GM12878 (cell line): ENCODE measurements around the gene CACNA1I. TPM values are rescaled to one million over a fixed set of nuclear protein-coding genes. Genes with fewer than 3 reads are reported as not detected.

Source experiments
- ATAC-seq: fragments of 200-7000 bp; cut with Tn5 transposase; 3 replicates; pipeline ENCODE4 v1.9.1; 2020; ENCODE audit warnings: mild to moderate bottlenecking, moderate library complexity
- BruUV-seq: library from RNA; stranded (reverse); fragments of 400-500 nt; replicated peaks from 2 replicates; lab custom pipeline; 2021; lab: Mats Ljungman, UMichigan
- CTCF ChIA-PET: fragments of 300-600 bp; sonication (Branson Sonifier 250); formaldehyde crosslinking; extraction: SDS; loops from one replicate; lab custom pipeline; 2021; ENCODE audit warnings: inconsistent platforms; lab: Yijun Ruan, JAX
- POLR2A ChIA-PET: fragments of 350-600 bp; formaldehyde crosslinking; extraction: SDS; loops from one replicate; lab custom pipeline; 2021; ENCODE audit warnings: inconsistent platforms; lab: Charles Lee
- RAD21 ChIA-PET: fragments of 300-600 bp; sonication (Branson Sonifier 250); formaldehyde crosslinking; loops from one replicate; lab custom pipeline; 2023; ENCODE audit warnings: antibody characterized with exemption; ENCODE audit not compliant: unreplicated experiment; lab: Charles Lee
- SMC1A ChIA-PET: fragments of 300-600 bp; sonication (Branson Sonifier 250); formaldehyde crosslinking; loops from one replicate; lab custom pipeline; 2023; ENCODE audit not compliant: unreplicated experiment, uncharacterized antibody; lab: Charles Lee
- DNase-seq: peaks from one replicate; pipeline ENCODE4 v3.0.0-alpha.2; 2011; ENCODE audit warnings: low read depth, low spot score
- FAIRE-seq: peaks from 3 replicates; lab custom pipeline; 2011; peaks lifted over from hg19 to GRCh38; lab: Jason Lieb, UNC
- H2AFZ ChIP-seq: 2 replicates; pipeline ENCODE4 v1.6.0; 2011; ENCODE audit warnings: low read depth, low read length, control low read depth; ENCODE audit not compliant: control insufficient read depth
- H3K27ac ChIP-seq: 2 replicates; pipeline ENCODE4 v1.5.1; 2011; ENCODE audit warnings: control low read depth; ENCODE audit not compliant: control insufficient read depth, insufficient read depth
- H3K27me3 ChIP-seq, 2 experiments: replicated peaks in 1 of 2; 2 replicates each; pipeline versions ENCODE4 v1.6.0 to v1.6.1; 2011; ENCODE audit warnings: low read length in 1 of 2; ENCODE audit not compliant: control insufficient read depth in 2 of 2, insufficient read depth in 2 of 2
- H3K36me3 ChIP-seq, 2 experiments: 2 replicates each; pipeline ENCODE4 v1.5.1; 2011; ENCODE audit warnings: low read length in 1 of 2; ENCODE audit not compliant: control insufficient read depth in 2 of 2, insufficient read depth in 2 of 2
- H3K4me1 ChIP-seq: 2 replicates; pipeline ENCODE4 v1.6.1; 2011; ENCODE audit warnings: mild to moderate bottlenecking, low read length, moderate library complexity, mixed read lengths; ENCODE audit not compliant: control insufficient read depth, insufficient read depth
- H3K4me2 ChIP-seq: 2 replicates; pipeline ENCODE4 v1.6.0; 2011; ENCODE audit warnings: control low read depth; ENCODE audit not compliant: control insufficient read depth, insufficient read depth
- H3K4me3 ChIP-seq: fragments of 200-600 bp; sonication (generic); 2 replicates; pipeline ENCODE4 v1.5.1; 2016
- H3K79me2 ChIP-seq: 2 replicates; pipeline ENCODE4 v1.6.0; 2011; ENCODE audit warnings: low read length; ENCODE audit not compliant: control insufficient read depth, insufficient read depth
- H3K9ac ChIP-seq: 2 replicates; pipeline ENCODE4 v1.8.0; 2011; ENCODE audit warnings: low read length, control low read depth, mixed read lengths; ENCODE audit not compliant: control insufficient read depth, insufficient read depth
- H3K9me3 ChIP-seq: replicated peaks from 3 replicates; pipeline ENCODE4 v1.5.1; 2011; ENCODE audit warnings: mild to moderate bottlenecking, low read length; ENCODE audit not compliant: control insufficient read depth, insufficient read depth
- H4K20me1 ChIP-seq: 2 replicates; pipeline ENCODE4 v1.6.0; 2011; ENCODE audit not compliant: control insufficient read depth, insufficient read depth
- ELK1 ChIP-seq: IDR thresholded peaks from 2 replicates; pipeline ENCODE4 v1.6.1; 2012; ENCODE audit warnings: low read depth, low read length, improper control_type of control experiment
- SRF ChIP-seq, 2 experiments: IDR thresholded peaks; 2 replicates each; pipeline ENCODE4 v1.6.1; 2011; ENCODE audit warnings: low read depth in 2 of 2, low read length in 2 of 2, mild to moderate bottlenecking in 1 of 2, moderate library complexity in 1 of 2
- WGBS: methylation state at CpG from one replicate; pipeline ENCODE4 v1.1.6; 2016; ENCODE audit warnings: low lambda C conversion rate; ENCODE audit not compliant: insufficient replicate concordance, insufficient coverage; ENCODE audit errors: missing lambda C conversion rate; 5-methylcytosine and 5-hydroxymethylcytosine counted together
- in situ Hi-C: fragments of 300-500 bp; cut with MboI; formaldehyde crosslinking; loops from 9 replicates; pipeline ENCODE4 v1.14.3; 2018; ENCODE audit warnings: mixed read lengths
- intact Hi-C: fragments of 100-400 bp; cut with micrococcal nuclease; formaldehyde crosslinking; loops from one replicate; pipeline ENCODE4 v1.14.2; 2022; ENCODE audit not compliant: unreplicated experiment
- polyA plus RNA-seq, 11 experiments: library from polyadenylated mRNA; depleted of rRNA in 4 of 11; unstranded in 6 of 11; stranded (reverse) in 5 of 11; fragments of >200 nt; fragmentation: Nextera tagmentation in 4 of 11; fragmentation: Illumina TruSeq in 1 of 11; extraction: Ambion mirVana in 4 of 11; extraction: Trizol in 1 of 11; gene quantifications; 1 replicate in 1 of 11; 2 replicates in 10 of 11; pipeline versions ENCODE4 v1.2.1 to v1.2.3, GENCODE V29; 2011 to 2016; ENCODE audit warnings: inconsistent platforms in 2 of 11, missing spikeins in 2 of 11, low read depth in 1 of 11
- total RNA-seq, 4 experiments: library from RNA; depleted of rRNA in 3 of 4; stranded (reverse); fragments of >200 nt in 3 of 4; fragmentation: Illumina TruSeq in 1 of 4; extraction: Trizol in 1 of 4; gene quantifications; 2 replicates each; pipeline versions ENCODE4 v1.2.1 to v1.2.3, GENCODE V29; 2013 to 2021

The CACNA1I gene
- total and polyA plus RNA-seq, 10 of the 15 experiments (the other 5 are each of a cell fraction or from before 2014, with no cell fraction given), result 0.01 to 0.03 TPM; not detected in 8

- intact Hi-C loops (loop anchor here (5.0 kb wide), 1 partner anchor 817 kb away; the partner anchor contains the start of gene ADSL), in situ Hi-C loops (no loop called here)
- peak overlapping the region; percentile 67 for H3K9ac ChIP-seq
- peak overlapping the region; percentile 100 for H3K4me2 ChIP-seq
- peaks cover 3% of the 10 kb centered on the region for H4K20me1 ChIP-seq
- H3K4me1 ChIP-seq, result peaks cover 48% of the 10 kb centered on the region
- no peak for FAIRE-seq
- POLR2A ChIA-PET, result interaction anchor here (0.7 to 2.6 kb wide), 9 partner anchors 7 to 514 kb away, joined by 3 to 10 read pairs (median 5); partner anchors contain the start of genes ATF4, MIEF1, RPL3 and TAB1
- peaks cover 0 to 5% of the 10 kb centered on the region in 2 experiments; a peak in 2 of 4 replicates for H3K36me3 ChIP-seq
- TF ChIP-seq ELK1 (no peak), SRF (IDR thresholded peaks at IDR 0.05; ENCODE audit: low read depth in 2 of 2, low read length in 2 of 2) (no peak)
- H2AFZ ChIP-seq, result no peak overlapping the region
- BruUV-seq, result no TSS peak
- RAD21 ChIA-PET, result interaction anchor here (0.9 to 4.7 kb wide), 15 partner anchors 10 to 514 kb away, joined by 3 to 44 read pairs (median 10); partner anchors contain the start of genes ATF4, MIEF1, RPL3 and TAB1
- CTCF ChIA-PET, result interaction anchor here (0.8 to 17.8 kb wide), 20 partner anchors 10 to 691 kb away, joined by 3 to 372 read pairs (median 7); partner anchors contain the start of genes ATF4, MIEF1, RPL3 and SYNGR1
- peaks cover 49% of the 10 kb centered on the region for H3K79me2 ChIP-seq
- DNase-seq, result no peak
- H3K9me3 ChIP-seq, result no peaks in the 10 kb centered on the region
- ATAC-seq, result no peak
- peak overlapping the region; percentile 96 for H3K27ac ChIP-seq
- WGBS, result 39% methylated on average over 6 of the region's 6 CpGs
- H3K4me3 ChIP-seq, result peak overlapping the region; percentile 99; the same call in 1 of the 2 replicates
- H3K27me3 ChIP-seq, result no peaks in the 10 kb centered on the region
- SMC1A ChIA-PET, result interaction anchor here (0.7 to 2.9 kb wide), 14 partner anchors 10 to 359 kb away, joined by 3 to 30 read pairs (median 9); partner anchors contain the start of genes ATF4, MIEF1 and TAB1
These were observed 40.4 kb upstream of the CACNA1I start for GRCh38 chr22:39530116-39530515.
